B cell (primary cell): ENCODE measurements around the gene MIAT. TPM values are rescaled to one million over a fixed set of nuclear protein-coding genes. Genes with fewer than 3 reads are reported as not detected.

Source experiments
- ATAC-seq: fragments of 200-7000 bp; cut with Tn5 transposase; one replicate; pipeline ENCODE4 v1.10.0; 2021; ENCODE audit warnings: low read depth, mild to moderate bottlenecking, moderate number of reproducible peaks, moderate library complexity
- CTCF ChIA-PET: fragments of 350-600 bp; sonication (Branson Sonifier 250); formaldehyde crosslinking; loops from one replicate; lab custom pipeline; 2021; ENCODE audit warnings: antibody characterized with exemption, inconsistent platforms; lab: Charles Lee
- POLR2A ChIA-PET: fragments of 350-600 bp; sonication (Branson Sonifier 250); formaldehyde crosslinking; loops from one replicate; lab custom pipeline; 2021; ENCODE audit warnings: antibody characterized with exemption; lab: Charles Lee
- DNase-seq: peaks from one replicate; pipeline ENCODE4 v3.0.0; 2013
- H2AFZ ChIP-seq: 2 replicates; pipeline ENCODE4 v1.6.1; 2012; ENCODE audit warnings: mild to moderate bottlenecking, low read depth, low read length; ENCODE audit not compliant: insufficient read depth, poor library complexity, severe bottlenecking
- H3K27ac ChIP-seq, 2 donors: 1 replicate in 1 of 2; 2 replicates in 1 of 2; pipeline ENCODE4 v1.5.1; 2012 to 2013; ENCODE audit warnings: low read length in 2 of 2, mild to moderate bottlenecking in 2 of 2, moderate library complexity in 1 of 2
- H3K27me3 ChIP-seq, 4 experiments: fragments of 200-600 bp in 1 of 4; sonication (generic) in 1 of 4; replicated peaks in 1 of 4; 1 replicate in 2 of 4; 2 replicates in 2 of 4; pipeline versions ENCODE4 v1.6.1 to v1.7.0; 2013 to 2016; ENCODE audit warnings: low read length in 3 of 4, mild to moderate bottlenecking in 2 of 4, mixed read lengths in 1 of 4, moderate library complexity in 1 of 4; ENCODE audit not compliant: insufficient read depth in 4 of 4, control insufficient read depth in 3 of 4; ENCODE audit errors: control extremely low read depth in 1 of 4
- H3K36me3 ChIP-seq, 2 experiments: replicated peaks in 1 of 2; 1 replicate in 1 of 2; 2 replicates in 1 of 2; pipeline versions ENCODE4 v1.6.1 to v1.7.1; 2013; ENCODE audit warnings: low read length in 1 of 2; ENCODE audit not compliant: insufficient read depth in 2 of 2, control insufficient read depth in 1 of 2; ENCODE audit errors: control extremely low read depth in 1 of 2, extremely low read depth in 1 of 2
- H3K4me1 ChIP-seq, 2 donors: fragments of 200-600 bp in 1 of 2; sonication (generic) in 1 of 2; 1 replicate in 1 of 2; 2 replicates in 1 of 2; pipeline versions ENCODE4 v1.5.1 to v1.6.1; 2013 to 2017; ENCODE audit warnings: low read length in 2 of 2; ENCODE audit not compliant: control insufficient read depth in 2 of 2, insufficient read depth in 2 of 2
- H3K4me2 ChIP-seq: replicated peaks from 2 replicates; pipeline ENCODE3; 2012; ENCODE audit warnings: mild to moderate bottlenecking, low read depth, low read length; ENCODE audit not compliant: poor library complexity, severe bottlenecking
- H3K4me3 ChIP-seq, 5 experiments: fragments of 200-600 bp in 1 of 5; sonication (generic) in 1 of 5; 1 replicate in 3 of 5; 2 replicates in 2 of 5; pipeline versions ENCODE4 v1.5.1 to v1.7.0; 2011 to 2016; ENCODE audit warnings: low read length in 4 of 5, mild to moderate bottlenecking in 4 of 5, low read depth in 2 of 5, control low read depth in 1 of 5, moderate library complexity in 1 of 5; ENCODE audit not compliant: insufficient read depth in 1 of 5; ENCODE audit errors: control extremely low read depth in 1 of 5, extremely low read depth in 1 of 5
- H3K79me2 ChIP-seq: fragments of 200-600 bp; sonication (generic); one replicate; pipeline ENCODE4 v1.6.0; 2016; ENCODE audit warnings: low read length; ENCODE audit not compliant: control insufficient read depth, insufficient read depth
- H3K9ac ChIP-seq: fragments of 200-600 bp; sonication (generic); 2 replicates; pipeline ENCODE4 v1.6.1; 2017; ENCODE audit warnings: mild to moderate bottlenecking, low read length, moderate library complexity
- H3K9me3 ChIP-seq, 3 donors: one replicate each; pipeline versions ENCODE4 v1.6.1 to v1.7.1; 2013; ENCODE audit warnings: low read length in 2 of 3; ENCODE audit not compliant: control insufficient read depth in 2 of 3, insufficient read depth in 1 of 3; ENCODE audit errors: control extremely low read depth in 1 of 3
- H4K20me1 ChIP-seq: 2 replicates; pipeline ENCODE4 v1.6.0; 2012; ENCODE audit warnings: mild to moderate bottlenecking, low read length; ENCODE audit not compliant: insufficient read depth, control insufficient read depth, poor library complexity, severe bottlenecking
- H3K27ac Mint-ChIP-seq: one replicate; pipeline ENCODE4 v1.8.0; 2021; ENCODE audit warnings: mixed read lengths
- H3K27me3 Mint-ChIP-seq: one replicate; pipeline ENCODE4 v1.8.0; 2021; ENCODE audit warnings: mixed read lengths
- H3K4me1 Mint-ChIP-seq: one replicate; pipeline ENCODE4 v1.8.0; 2021; ENCODE audit warnings: mixed read lengths
- H3K4me3 Mint-ChIP-seq: one replicate; pipeline ENCODE4 v1.8.0; 2021; ENCODE audit warnings: mixed read lengths
- H3K9me3 Mint-ChIP-seq: one replicate; pipeline ENCODE4 v1.8.0; 2022; ENCODE audit warnings: mixed read lengths; ENCODE audit not compliant: insufficient read depth
- CTCF ChIP-seq: fragments of 200-600 bp; IDR thresholded peaks from one replicate; pipeline ENCODE4 v1.8.0; 2022; ENCODE audit warnings: antibody characterized with exemption, mild to moderate bottlenecking
- EZH2 ChIP-seq: IDR thresholded peaks from 2 replicates; pipeline ENCODE4 v1.6.1; 2012; ENCODE audit warnings: borderline replicate concordance, low read depth, mild to moderate bottlenecking, moderate library complexity, low read length; ENCODE audit not compliant: insufficient read depth, poor library complexity, severe bottlenecking
- WGBS: methylation state at CpG from one replicate; pipeline ENCODE4 v1.1.5; 2013; ENCODE audit warnings: missing lambda C conversion rate; ENCODE audit not compliant: insufficient coverage; 5-methylcytosine and 5-hydroxymethylcytosine counted together
- intact Hi-C: fragments of 100-400 bp; cut with micrococcal nuclease; formaldehyde crosslinking; loops from one replicate; pipeline ENCODE4 v1.10.0; 2022
- polyA plus RNA-seq: library from polyadenylated mRNA; depleted of rRNA; stranded (reverse); fragments of >200 nt; gene quantifications from 2 replicates; pipeline ENCODE4 v1.2.3, GENCODE V29; 2012
- total RNA-seq, 2 donors: library from RNA; stranded (reverse); fragments of 120-200 nt in 1 of 2; gene quantifications; 1 replicate in 1 of 2; 2 replicates in 1 of 2; pipeline versions ENCODE4 v1.2.3 to v1.2.4, GENCODE V29; 2013 to 2022

Gene MIAT
- total and polyA plus RNA-seq, 2 donors (not counting 1 experiment from before 2014, with no cell fraction given): 14.8 to 18.4 TPM

- peaks cover 15 to 28% of the 10 kb centered on the region in 2 donors for H3K4me1 ChIP-seq
- Mint-ChIP-seq H3K4me3 (peak overlapping the region; percentile 23), H3K4me1 (peaks cover 28% of the 10 kb centered on the region), H3K9me3 (no peaks in the 10 kb centered on the region), H3K27ac (no peak overlapping the region), H3K27me3 (peaks cover 13% of the 10 kb centered on the region)
- TF ChIP-seq EZH2: no peak
- no peak for TF ChIP-seq CTCF
- no peak overlapping the region for H3K4me3 ChIP-seq
- H4K20me1 ChIP-seq: no peaks in the 10 kb centered on the region
- H3K79me2 ChIP-seq: no peaks in the 10 kb centered on the region
- intact Hi-C loops: no loop called here
- no peak for DNase-seq
- 87% methylated on average over 12 of the region's 15 CpGs for WGBS
- H3K36me3 ChIP-seq: no peaks in the 10 kb centered on the region
- H3K27me3 ChIP-seq: peaks cover 0 to 15% (median 1%) of the 10 kb centered on the region in 4 experiments
- CTCF ChIA-PET: interaction anchor here (0.7 to 1.4 kb wide), 12 partner anchors 25 to 281 kb away, joined by 3 to 5 read pairs (median 3); no protein-coding TSS in a partner anchor
- POLR2A ChIA-PET: interaction anchor here (0.7 kb wide), 1 partner anchor 24 kb away, joined by 6 read pairs; no protein-coding TSS in a partner anchor
- ATAC-seq: no peak
- no peaks in the 10 kb centered on the region for H3K9me3 ChIP-seq
- no peak overlapping the region for H3K9ac ChIP-seq
- H2AFZ ChIP-seq: peak overlapping the region; percentile 73
- no peak overlapping the region for H3K27ac ChIP-seq
- peak overlapping the region; percentile 43 for H3K4me2 ChIP-seq
Observed at GRCh38 chr22:26643418-26644100, 13.8 kb upstream of the MIAT start.

GRCh38 chr22:26646158-26646557 is 11.2 kb upstream of the MIAT start:
- intact Hi-C loops: no loop called here
- H3K4me2 ChIP-seq: no peak overlapping the region
- no peak for DNase-seq
- H3K79me2 ChIP-seq: no peaks in the 10 kb centered on the region
- no peak overlapping the region for H2AFZ ChIP-seq
- 82% methylated on average over 5 of the region's 5 CpGs for WGBS
- no peak overlapping the region for H3K4me3 Mint-ChIP-seq
- H3K9ac ChIP-seq: no peak overlapping the region
- peaks cover 29% of the 10 kb centered on the region for H3K4me1 Mint-ChIP-seq
- peaks cover 13% of the 10 kb centered on the region for H3K27me3 Mint-ChIP-seq
- no peak overlapping the region for H3K4me3 ChIP-seq
- no peaks in the 10 kb centered on the region for H3K36me3 ChIP-seq
- no peak overlapping the region for H3K27ac Mint-ChIP-seq
- peaks cover 15 to 28% of the 10 kb centered on the region in 2 donors for H3K4me1 ChIP-seq
- H3K27me3 ChIP-seq: peaks cover 0 to 15% (median 3%) of the 10 kb centered on the region in 4 experiments
- H3K9me3 ChIP-seq: no peaks in the 10 kb centered on the region
- no peak for ATAC-seq
- H4K20me1 ChIP-seq: no peaks in the 10 kb centered on the region
- TF ChIP-seq CTCF (no peak), EZH2 (no peak)
- ChIA-PET CTCF (interaction anchor here (1.2 kb wide), 1 partner anchor 138 kb away, joined by 3 read pairs; no protein-coding TSS in a partner anchor), POLR2A (no interaction called here)
- no peak overlapping the region for H3K27ac ChIP-seq
- no peaks in the 10 kb centered on the region for H3K9me3 Mint-ChIP-seq
